ENCODE measurements around the gene CXCL3. TPM values are rescaled to one million over a fixed set of nuclear protein-coding genes. Genes with fewer than 3 reads are reported as not detected.
A peak's percentile ranks its signal among the peaks of the same experiment; 100 is the strongest.

Gene CXCL3
- total RNA-seq, 4 donors from 2014 or later, result 1.5 TPM; not detected in 3

- H3K9me3 ChIP-seq, result no peaks in the 10 kb centered on the region
- WGBS, 2 donors, result 68 to 69% methylated on average over 3 of the region's 3 CpGs
Observed at GRCh38 chr4:74018771-74019170, 19.7 kb downstream of the CXCL3 start.

GRCh38 chr4:74018116-74018515 lies 20.4 kb downstream of the CXCL3 start:
- no peak for DNase-seq (ENCODE audit: low spot score in 2 of 2)
- Histone ChIP-seq H3K4me1 (no peaks in the 10 kb centered on the region), H3K27me3 (no peaks in the 10 kb centered on the region), H3K36me3 (no peaks in the 10 kb centered on the region), H3K27ac (no peak overlapping the region), H3K9me3 (no peaks in the 10 kb centered on the region), H3K4me3 (no peak overlapping the region)
- TF ChIP-seq, protein P1, sequence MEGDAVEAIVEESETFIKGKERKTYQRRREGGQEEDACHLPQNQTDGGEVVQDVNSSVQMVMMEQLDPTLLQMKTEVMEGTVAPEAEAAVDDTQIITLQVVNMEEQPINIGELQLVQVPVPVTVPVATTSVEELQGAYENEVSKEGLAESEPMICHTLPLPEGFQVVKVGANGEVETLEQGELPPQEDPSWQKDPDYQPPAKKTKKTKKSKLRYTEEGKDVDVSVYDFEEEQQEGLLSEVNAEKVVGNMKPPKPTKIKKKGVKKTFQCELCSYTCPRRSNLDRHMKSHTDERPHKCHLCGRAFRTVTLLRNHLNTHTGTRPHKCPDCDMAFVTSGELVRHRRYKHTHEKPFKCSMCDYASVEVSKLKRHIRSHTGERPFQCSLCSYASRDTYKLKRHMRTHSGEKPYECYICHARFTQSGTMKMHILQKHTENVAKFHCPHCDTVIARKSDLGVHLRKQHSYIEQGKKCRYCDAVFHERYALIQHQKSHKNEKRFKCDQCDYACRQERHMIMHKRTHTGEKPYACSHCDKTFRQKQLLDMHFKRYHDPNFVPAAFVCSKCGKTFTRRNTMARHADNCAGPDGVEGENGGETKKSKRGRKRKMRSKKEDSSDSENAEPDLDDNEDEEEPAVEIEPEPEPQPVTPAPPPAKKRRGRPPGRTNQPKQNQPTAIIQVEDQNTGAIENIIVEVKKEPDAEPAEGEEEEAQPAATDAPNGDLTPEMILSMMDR (IDR thresholded peaks at IDR 0.05), result no peak
- TF ChIP-seq EP300 (IDR thresholded peaks at IDR 0.05) (no peak), POLR2A (IDR thresholded peaks at IDR 0.05) (no peak)

More at GRCh38 chr4:74018771-74019170, 19.7 kb downstream of the CXCL3 start:
- no peaks in the 10 kb centered on the region for H3K36me3 ChIP-seq
- TF ChIP-seq EP300 (IDR thresholded peaks at IDR 0.05), result no peak
- TF ChIP-seq, protein P1 (IDR thresholded peaks at IDR 0.05), result no peak
- TF ChIP-seq POLR2A (IDR thresholded peaks at IDR 0.05), result no peak
- no peak overlapping the region for H3K27ac ChIP-seq
- H3K4me1 ChIP-seq, result no peaks in the 10 kb centered on the region
- no peak overlapping the region for H3K4me3 ChIP-seq
- DNase-seq (ENCODE audit: low spot score in 2 of 2), result no peak
- no peaks in the 10 kb centered on the region for H3K27me3 ChIP-seq

DNA sequence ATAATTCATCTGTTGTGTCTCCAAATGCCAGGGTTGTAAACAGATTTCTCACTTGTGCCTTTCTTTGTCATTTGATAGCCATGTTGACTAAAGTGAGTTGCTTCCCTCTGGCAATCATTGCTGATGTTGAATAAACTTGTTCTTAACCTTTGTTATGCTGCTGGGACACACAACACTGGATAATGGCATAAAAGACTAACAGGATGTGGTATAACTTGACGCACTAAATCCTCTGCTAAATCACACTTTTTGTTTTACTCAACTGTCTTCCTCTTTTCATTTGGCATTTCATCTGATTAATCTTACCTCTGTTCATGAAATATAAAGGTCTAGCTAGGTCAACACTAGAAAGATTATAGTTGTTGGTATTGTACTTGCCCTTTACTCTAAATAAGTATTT lies 22.4 kb downstream of the CXCL3 start:
- Histone ChIP-seq H3K27ac (no peak overlapping the region), H3K9me3 (no peaks in the 10 kb centered on the region), H3K4me1 (no peaks in the 10 kb centered on the region), H3K27me3 (no peaks in the 10 kb centered on the region), H3K4me3 (no peak overlapping the region), H3K36me3 (no peaks in the 10 kb centered on the region)
- 26 to 32% methylated on average over 1 of the region's 1 CpG for WGBS, 2 donors
- no peak for TF ChIP-seq POLR2A (IDR thresholded peaks at IDR 0.05)
- peak in 1 of 2 donors; percentile 14 for TF ChIP-seq EP300 (IDR thresholded peaks at IDR 0.05)
- TF ChIP-seq, protein P1 (IDR thresholded peaks at IDR 0.05), result no peak
- DNase-seq (ENCODE audit: low spot score in 2 of 2), result no peak

GRCh38 chr4:74015126-74015780 lies 23.2 kb downstream of the CXCL3 start:
- no peak overlapping the region for H3K27ac ChIP-seq
- no peaks in the 10 kb centered on the region for H3K9me3 ChIP-seq
- no peaks in the 10 kb centered on the region for H3K27me3 ChIP-seq
- H3K36me3 ChIP-seq, result no peaks in the 10 kb centered on the region
- no peak for DNase-seq (ENCODE audit: low spot score in 2 of 2)
- no peak overlapping the region for H3K4me3 ChIP-seq
- WGBS, 2 donors, result 82 to 98% methylated on average over 3 of the region's 3 CpGs
- TF ChIP-seq POLR2A (IDR thresholded peaks at IDR 0.05), result no peak
- TF ChIP-seq, protein P1 (IDR thresholded peaks at IDR 0.05), result no peak
- TF ChIP-seq EP300 (IDR thresholded peaks at IDR 0.05), result no peak
- H3K4me1 ChIP-seq, result no peaks in the 10 kb centered on the region

DNA sequence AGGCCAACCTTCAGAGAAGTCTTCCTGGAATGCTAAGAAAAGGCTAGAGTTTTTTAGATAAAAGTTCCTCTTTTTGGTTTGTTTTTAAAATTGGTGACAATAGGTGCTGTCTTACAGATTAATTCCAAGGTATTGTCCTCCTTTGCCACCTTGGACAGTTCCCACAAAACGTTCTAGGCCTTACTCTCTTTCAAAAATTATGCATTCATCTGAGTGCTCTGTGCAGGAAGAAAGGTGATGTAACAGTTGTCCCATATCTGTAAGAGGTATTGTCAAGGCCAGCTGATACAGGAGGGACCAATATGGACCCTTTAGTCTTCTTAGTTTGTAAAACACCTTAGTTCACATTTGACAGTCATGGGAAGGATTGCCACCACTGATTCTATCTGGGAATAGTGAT lies 24.2 kb downstream of the CXCL3 start:
- WGBS, 2 donors, result 16 to 34% methylated on average over 1 of the region's 1 CpG

More for the DNA sequence above, 24.2 kb downstream of the CXCL3 start:
- Histone ChIP-seq H3K9me3 (no peaks in the 10 kb centered on the region), H3K36me3 (no peaks in the 10 kb centered on the region), H3K4me1 (no peaks in the 10 kb centered on the region), H3K27ac (no peak overlapping the region), H3K27me3 (no peaks in the 10 kb centered on the region), H3K4me3 (no peak overlapping the region)
- no peak for DNase-seq (ENCODE audit: low spot score in 2 of 2)
- no peak for TF ChIP-seq POLR2A (IDR thresholded peaks at IDR 0.05)
- no peak for TF ChIP-seq EP300 (IDR thresholded peaks at IDR 0.05)
- TF ChIP-seq, protein P1 (IDR thresholded peaks at IDR 0.05), result no peak

Measured in tibial nerve (tissue), 4 donors.